Islet of Langerhans (tissue), 1 donor: ENCODE measurements around the gene UQCRH.
"Not testable (repeated sequence)": the region's sequence is repeated elsewhere in the genome, so short reads cannot be mapped to it uniquely, and the experiment has no call there.

Experiments
- FAIRE-seq: peaks from one replicate; lab custom pipeline; 2011; peaks lifted over from hg19 to GRCh38; lab: Jason Lieb, UNC

UQCRH gene

GRCh38 chr1:46300673-46301405 is 2.7 kb upstream of the UQCRH start:
- no peak for FAIRE-seq

GRCh38 chr1:46301406-46301807 is 2.1 kb upstream of the UQCRH start:
- FAIRE-seq: no peak

DNA sequence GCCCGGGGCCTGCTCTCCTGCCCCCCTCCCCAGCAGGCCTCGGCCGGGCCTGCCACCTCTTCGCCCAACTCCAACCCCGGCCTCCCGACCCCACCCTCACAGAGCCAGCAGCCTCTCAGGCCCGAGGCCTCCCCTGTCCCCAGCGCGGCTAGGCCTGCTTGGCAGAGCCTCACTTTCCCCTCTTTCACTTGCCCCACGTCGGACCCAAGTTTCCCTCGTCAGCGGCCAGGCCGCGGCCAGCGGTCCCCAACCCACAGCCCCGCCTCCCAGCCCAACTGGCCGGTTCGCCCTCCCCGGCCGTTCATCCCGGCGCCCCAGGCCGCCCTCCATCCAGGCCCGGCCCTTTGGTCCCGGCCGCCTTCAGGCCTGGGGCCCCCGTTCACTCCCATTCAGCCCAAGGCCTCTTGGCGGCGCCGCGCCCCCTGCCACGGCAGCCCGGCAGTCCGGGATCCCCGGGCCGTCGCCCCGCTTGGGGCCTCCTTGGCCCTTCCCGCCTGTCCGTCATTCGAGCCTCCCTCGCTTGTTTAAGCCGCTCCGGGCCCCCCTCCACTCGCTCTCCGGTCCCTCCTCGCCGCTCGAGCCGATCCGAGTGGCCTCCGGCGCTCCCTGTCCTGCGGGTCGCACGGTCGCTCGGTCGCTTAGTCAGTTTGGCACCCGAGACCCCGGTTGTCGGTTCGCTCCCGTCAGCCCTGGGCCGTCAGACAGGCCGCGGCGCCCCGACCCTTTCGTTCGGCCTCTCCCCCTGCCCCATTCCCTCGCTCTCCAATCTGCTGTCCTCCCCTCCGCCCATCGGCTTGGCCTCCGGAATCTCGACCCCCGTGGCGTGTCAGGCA is 1.5 kb upstream of the UQCRH start:
- FAIRE-seq: no peak

- FAIRE-seq: no peak
Observed at GRCh38 chr1:46302641-46303037, 859 bp upstream of the UQCRH start.

GRCh38 chr1:46303872-46304326 is 401 bp downstream of the UQCRH start:
- FAIRE-seq: no peak

DNA sequence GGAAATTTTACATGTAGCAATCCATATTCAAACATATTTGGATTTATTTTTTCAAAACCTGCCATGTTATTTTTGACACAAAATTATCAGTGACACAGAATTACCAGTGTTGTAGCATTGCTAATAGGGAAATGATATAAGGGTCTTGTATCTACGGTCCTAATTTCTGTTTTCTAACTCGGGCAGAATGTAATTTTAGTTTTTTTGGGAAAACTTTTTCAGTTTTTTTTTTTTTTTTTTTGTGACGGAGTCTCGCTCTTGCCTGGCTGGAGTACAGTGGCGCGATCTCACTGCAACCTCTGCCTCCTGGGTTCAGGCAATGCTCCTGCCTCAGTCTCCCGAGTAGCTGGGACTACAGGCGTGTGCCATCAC is 2.6 kb downstream of the UQCRH start:
- FAIRE-seq: no peak

DNA sequence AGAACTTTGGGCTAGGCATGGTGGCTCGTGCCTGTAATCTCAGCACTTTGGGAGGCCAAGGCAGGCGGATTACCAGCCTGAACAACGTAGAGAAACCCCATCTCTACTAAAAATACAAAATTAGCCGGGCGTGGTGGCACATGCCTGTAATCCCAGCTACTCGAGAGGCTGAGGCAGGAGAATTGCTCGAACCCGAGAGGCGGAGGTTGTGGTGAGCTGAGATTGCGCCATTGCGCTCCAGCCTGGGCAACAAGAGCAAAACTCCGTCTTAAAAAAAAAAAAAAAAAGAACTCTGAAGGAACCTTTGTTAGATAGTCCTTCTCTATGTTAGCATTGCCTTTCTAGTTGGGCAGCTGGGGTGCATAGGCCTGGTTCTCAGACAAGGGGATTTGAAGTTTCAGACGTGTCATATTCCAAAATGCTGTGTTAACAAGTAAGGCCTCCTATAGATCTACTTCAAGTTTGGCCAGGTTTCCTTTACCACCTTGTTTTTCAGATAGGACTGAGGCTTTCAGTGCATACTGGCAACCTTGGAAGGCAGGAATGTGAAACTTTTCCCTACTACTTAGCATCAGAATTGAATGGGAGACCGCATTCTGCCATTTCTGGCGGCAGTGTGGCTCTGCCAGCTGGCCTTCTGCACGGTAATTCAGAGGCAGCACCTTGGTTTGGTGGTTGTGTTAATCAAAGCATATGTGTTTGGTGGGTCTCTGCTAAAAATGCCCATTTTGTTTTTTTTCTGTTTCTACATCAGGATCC is 6.1 kb downstream of the UQCRH start:
- FAIRE-seq: no peak

DNA sequence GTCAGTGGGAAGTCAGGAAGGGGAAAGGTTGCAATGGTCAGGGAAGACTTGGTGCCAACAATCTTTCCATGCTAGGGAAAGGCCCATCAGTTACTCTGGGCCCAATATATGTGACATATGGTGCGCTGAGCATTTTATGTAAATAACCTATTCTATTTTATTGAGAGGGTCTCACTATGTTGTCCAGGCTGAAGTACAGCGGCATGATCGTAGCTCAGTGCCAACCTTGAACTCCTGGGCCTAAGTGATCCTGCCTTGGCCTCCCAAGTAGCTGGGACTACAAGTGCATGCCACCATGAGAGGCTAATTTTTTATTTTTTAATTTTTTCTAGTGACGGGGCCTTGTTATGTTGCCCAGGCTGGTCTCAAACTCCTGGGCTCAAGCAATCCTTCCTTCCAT is 6.8 kb downstream of the UQCRH start:
- no peak for FAIRE-seq

- no peak for FAIRE-seq
Observed at GRCh38 chr1:46315669-46316403, 12.3 kb downstream of the UQCRH start.

GRCh38 chr1:46317323-46317722 is 13.8 kb downstream of the UQCRH start:
- no peak for FAIRE-seq

- not testable (repeated sequence) for FAIRE-seq
Observed at GRCh38 chr1:46319301-46319700, 15.8 kb downstream of the UQCRH start.

- FAIRE-seq: not testable (repeated sequence)
Observed at GRCh38 chr1:46319960-46320914, 16.7 kb downstream of the UQCRH start.

GRCh38 chr1:46322191-46322590 is 18.7 kb downstream of the UQCRH start:
- not testable (repeated sequence) for FAIRE-seq

- FAIRE-seq: not testable (repeated sequence)
Observed at GRCh38 chr1:46325285-46326076, 22.0 kb downstream of the UQCRH start.

DNA sequence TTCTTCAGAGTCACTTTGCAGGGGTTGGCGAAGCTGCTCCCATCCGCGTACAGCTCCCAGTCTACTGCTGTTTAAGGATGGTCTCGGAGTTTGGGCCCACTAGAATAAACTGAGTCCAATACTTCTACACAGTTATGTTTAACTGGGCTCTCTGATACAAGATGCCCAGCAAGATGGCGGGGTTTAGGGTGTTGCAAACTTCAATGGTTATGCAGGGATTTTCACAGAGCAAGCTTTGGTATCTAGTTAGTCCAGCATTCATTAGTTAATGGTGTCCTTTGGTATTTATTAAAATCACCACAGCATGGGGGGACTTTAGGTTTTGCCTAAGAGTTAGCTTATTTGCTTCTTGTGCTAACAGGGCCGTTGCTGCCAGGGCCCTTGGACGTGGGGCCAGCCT is 24.7 kb downstream of the UQCRH start:
- not testable (repeated sequence) for FAIRE-seq

- FAIRE-seq: not testable (repeated sequence)
Observed at GRCh38 chr1:46329807-46330206, 26.3 kb downstream of the UQCRH start.

- not testable (repeated sequence) for FAIRE-seq
Observed at GRCh38 chr1:46330381-46330780, 26.9 kb downstream of the UQCRH start.

GRCh38 chr1:46331786-46332540 is 28.5 kb downstream of the UQCRH start:
- FAIRE-seq: not testable (repeated sequence)
